HS-27A (cell line): ENCODE data around the gene HMGCS1.
"Not testable (repeated sequence)": the region's sequence is repeated elsewhere in the genome, so short reads cannot be mapped to it uniquely, and the experiment has no call there.

Experiments
- DNase-seq: peaks from one replicate; pipeline ENCODE4 v3.0.0-alpha.2; 2012; ENCODE audit warnings: low read depth, missing footprints

The HMGCS1 gene

DNA sequence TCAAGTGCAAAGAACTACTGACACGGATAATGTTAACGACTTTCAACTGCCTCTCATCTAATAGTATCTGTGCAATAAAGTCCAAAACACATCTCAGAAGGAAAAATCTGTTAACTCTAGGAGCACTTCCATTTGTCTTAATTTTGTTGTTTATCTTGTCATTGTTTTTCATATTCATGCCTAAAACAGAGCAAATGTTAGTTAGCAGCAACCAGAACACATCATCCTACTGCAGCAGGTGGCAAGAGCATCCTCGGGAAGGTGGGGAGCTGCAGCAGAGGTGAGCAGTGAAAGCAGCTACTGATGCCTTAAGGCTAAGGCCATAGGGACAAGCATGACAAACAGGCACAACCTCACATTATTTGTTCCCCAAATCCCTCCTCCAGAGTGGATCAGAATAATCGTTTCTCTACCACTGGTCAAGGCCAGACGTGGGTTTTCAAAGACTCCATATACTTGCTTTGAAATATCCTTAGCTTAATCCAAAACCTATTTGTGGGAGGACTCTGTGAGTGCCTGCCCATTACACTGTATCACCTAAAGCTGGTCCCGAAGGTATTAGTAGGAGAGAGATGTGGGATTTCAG is 1.0 kb downstream of the HMGCS1 start:
- no peak for DNase-seq

DNA sequence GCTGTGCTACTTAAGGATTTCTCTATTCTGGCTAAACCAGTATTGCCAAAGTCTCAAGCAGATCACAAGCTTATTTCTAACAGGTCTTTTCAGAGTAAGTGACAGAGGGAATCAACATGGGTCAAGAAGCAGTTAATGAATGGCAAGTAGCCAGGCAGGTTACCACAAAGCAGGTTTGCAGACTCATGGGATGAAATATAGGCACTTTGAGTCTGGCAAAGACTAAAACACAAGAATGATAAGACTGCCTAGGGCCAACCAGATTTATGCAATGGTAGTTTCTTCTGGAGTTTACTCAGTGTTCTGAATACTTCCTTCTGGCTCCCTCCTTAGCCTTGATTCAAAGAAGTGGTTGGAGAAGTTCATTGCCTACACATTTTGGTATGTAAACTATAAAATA is 3.6 kb downstream of the HMGCS1 start:
- no peak for DNase-seq

DNA sequence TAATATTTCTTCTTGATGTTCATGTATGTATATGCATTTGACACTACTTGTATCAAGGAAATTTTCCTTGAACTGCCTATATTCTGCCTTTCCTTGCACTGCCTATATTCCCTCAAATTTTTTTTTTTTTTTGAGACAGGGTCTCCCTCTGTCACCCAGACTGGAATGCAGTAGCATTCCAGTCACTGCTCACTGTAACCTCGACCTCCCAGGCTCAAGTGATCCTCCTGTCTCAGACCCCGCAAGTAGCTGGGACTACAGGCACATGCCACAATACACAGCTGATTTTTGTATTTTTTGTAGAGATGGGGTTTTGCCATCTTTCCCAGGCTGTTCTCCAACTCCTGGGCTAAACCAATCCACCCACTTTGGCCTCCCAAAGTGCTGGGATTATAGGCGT is 4.1 kb downstream of the HMGCS1 start:
- no peak for DNase-seq

DNA sequence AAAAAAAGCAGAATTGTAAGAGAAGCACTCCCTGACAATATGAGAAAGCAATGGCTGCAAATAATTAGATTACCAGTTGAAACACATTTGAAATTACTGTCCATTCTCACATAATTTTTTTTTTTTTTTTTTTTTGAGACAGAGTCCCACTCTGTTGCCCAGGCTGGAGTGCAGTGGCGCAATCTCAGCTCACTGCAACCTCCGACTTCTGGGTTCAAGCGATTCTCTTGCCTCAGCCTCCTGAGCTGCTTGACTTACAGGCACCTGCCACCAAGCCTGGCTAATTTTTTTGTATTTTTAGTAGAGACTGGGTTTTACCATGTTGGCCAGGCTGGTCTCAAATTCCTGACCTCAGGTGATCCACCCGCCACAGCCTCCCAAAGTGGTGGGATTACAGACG is 6.3 kb downstream of the HMGCS1 start:
- DNase-seq: not testable (repeated sequence)

DNA sequence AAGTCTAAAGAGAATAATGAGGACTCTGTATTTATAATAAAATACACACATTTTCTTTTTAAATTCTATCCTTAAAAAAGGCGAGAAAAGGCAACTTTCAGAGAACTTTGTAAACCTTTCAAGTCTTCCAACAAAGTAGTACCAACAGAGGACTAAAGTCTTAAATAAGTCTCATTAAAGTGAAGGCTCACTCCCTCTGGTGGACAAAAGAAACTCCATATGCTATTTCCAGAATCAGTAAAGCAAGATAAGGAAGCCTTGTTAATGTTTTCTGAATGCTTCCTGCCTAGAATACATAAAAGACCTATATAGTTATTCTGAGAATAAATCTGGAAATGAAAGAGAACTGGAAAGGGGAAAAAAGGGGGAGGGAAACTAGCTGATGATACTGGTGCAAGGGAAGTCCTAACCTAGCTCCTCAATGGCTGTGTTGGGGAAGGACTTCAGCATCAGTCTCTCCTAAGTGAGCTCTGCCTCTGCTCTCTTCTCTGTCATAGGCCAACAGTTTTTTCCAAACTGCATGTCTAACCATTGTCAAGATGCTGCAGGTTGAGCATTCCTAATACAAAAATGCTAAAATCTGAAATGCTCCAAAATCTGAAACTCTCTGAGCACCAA is 7.2 kb downstream of the HMGCS1 start:
- DNase-seq: no peak

DNA sequence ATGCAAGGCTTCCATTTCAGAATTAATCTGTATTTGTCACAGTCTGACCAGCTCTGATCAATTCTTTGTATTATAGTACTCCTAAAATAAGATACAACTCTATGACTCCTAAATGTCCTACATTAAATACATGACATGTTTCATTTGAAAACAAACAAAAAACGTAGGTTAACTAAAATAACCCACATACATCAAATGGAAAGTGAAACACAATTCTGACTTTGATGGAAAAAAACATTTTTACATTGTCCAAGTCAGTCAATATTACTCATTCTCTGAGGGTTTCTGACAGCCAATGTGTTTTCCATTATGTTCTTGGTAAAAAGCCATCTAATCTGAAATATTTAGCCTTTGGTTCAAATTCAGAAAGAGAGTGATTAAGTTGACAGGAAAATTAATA is 8.7 kb downstream of the HMGCS1 start:
- DNase-seq: no peak

DNA sequence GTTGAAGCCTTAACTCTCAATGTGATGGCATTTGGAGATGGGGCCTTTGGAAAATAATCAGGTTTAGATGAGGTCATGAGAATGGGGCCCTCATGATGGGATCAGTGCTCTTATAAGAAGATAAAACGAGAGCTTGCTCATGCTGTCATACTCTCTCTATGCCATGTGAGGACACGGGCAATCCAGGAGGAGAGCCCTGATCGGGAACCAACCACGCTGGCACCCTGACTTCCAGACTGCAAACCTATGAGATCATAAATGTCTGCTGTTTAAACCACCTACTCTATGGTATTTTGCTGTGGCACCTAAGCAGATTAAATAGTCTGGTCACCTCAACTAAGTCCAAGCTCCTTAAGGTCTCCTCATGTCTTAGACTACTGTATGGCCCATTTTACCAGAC is 10.0 kb downstream of the HMGCS1 start:
- DNase-seq: no peak

DNA sequence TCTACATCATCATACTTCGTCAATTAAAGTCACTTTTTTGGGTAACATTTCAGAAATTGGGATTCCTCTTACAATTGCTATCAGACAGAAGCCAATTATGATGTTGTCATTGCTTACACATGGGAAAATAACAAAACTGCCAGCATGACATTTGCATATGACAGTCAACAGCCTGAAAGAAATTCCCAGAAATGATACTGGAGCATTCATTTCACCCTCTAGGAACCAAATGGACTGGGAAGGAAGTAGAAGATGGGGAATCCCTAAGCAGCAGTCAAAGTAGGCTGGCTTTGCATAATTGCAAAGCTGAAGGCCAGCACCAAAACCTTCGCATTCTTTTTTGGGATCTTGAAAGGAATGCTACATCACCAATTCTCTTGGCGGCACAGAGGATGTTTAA is 10.7 kb downstream of the HMGCS1 start:
- no peak for DNase-seq

DNA sequence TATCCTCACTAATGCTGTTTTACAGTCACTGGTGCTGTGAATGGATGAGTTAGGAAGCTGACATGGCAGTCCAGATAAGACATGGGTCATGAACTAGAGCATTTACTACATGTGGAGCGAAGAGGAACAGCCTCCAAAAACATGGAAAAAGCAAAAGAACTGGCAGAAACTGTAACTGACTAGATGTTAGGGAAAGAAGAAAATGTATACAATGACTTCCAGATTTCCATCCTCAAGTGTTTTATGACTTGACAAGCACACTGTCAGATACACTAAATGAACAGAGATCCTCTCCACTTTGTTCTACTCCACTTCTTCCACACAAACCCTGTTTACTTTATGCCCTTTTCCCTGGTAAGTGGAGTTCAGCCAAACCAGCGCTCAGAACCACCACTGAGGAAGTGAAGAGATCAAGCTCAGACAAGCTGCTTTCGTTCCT is 11.5 kb downstream of the HMGCS1 start:
- DNase-seq: no peak

DNA sequence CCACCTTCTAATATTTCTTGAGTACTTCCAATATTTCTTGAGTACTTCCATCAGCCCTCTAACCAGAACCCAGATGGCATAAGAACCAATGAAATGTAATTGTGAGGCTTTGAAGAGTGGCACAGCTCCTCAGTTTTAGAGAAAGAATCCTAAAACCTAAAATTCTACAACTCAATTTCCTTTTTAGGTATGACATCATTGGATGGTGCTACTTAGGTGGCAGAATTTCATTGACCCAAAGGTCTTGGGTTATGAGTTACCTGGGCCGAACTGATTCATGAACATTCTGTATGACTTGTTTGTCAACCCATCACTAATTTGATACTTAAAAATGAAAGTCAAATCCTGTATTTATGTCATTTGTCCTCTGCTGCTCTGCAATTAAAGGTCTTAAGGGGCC is 13.1 kb downstream of the HMGCS1 start:
- DNase-seq: no peak

DNA sequence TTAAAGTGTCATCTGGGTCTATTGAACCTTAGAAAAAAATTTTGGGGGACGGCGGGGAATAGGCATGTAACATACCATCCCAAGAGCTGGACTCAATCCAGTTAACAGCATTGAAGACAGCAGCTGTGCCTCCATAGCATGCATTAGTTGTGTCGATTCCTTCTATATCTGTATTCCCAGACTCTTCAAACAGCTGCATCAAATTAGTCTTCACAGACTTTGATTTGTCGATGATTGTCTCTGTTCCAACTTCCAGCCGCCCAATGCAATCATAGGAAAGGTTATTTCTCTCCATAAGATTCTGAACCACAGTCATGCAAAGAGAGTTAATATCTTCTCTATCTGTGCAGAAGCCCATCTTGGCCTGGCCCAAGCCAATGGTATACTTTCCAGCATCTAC is 14.8 kb downstream of the HMGCS1 start:
- DNase-seq: no peak

DNA sequence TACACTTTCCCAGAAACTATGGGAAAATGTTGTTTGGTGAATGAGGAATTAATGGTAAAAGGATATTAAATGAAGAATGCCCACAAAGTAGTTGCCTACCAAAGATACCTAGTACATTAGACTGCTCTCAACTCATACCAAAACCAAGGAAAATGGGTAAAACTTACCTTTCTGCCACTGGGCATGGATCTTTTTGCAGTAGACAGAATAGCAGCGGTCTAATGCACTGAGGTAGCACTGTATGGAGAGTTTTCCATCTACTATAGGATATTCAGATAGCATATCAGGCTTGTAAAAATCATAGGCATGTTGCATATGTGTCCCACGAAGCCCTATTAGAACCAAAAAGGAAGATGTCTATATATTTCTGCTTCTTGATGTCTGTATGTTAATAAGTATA is 16.4 kb downstream of the HMGCS1 start:
- DNase-seq: no peak

DNA sequence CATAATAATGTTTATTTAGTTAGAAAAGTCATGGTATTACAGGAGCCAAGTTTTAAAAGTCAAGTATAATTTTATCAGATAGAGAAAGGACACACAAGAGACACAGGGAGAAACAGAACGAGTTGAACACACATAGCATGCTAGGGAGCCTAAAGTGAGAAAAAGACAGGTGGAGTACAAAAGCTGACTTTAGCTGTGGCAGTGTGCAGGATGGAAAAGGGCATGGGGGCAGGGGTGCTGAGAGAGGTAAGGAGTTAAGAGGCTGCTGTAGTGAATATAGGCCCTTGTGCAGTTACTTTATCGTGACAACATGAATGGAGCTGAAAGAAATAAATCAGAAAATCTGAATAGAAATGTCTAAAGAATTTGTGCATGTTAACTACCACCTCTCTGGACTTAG is 18.0 kb downstream of the HMGCS1 start:
- DNase-seq: no peak

DNA sequence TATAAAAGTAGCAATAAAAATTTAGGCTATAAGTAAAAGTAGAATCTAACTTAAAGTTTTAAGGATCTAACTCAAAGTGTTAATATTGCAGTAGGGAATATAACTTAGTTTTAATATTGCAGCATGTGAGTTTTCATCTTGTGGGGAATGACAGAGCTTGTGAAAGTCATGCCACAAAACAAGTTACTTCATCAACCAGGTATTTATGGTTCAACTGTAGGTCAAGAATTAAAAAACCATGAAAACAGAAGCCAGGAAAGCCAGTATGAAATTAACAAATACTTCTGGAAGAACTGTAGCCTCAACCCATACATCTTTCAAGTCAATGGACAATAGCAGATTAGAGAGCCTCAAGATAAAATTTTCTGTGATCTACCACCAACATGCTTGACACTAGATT is 19.0 kb downstream of the HMGCS1 start:
- DNase-seq: no peak

DNA sequence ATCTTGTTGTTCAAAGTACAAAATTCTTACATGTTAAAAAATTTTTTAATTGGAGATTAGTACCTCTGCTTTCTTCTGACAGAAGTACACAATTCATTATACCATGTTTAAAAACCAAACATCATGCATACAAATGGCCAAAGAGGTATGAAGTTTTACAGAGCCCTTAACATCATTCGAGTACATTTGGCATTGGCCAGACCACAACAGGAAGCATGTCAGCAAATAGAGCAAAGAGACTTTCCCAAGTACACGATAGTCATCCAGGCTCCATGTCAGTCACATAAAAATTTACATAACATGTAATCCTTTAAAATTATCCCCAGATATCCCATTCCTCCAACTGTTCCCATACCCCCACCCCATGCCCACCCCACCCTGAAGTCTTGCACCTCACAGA is 22.5 kb downstream of the HMGCS1 start:
- DNase-seq: no peak

DNA sequence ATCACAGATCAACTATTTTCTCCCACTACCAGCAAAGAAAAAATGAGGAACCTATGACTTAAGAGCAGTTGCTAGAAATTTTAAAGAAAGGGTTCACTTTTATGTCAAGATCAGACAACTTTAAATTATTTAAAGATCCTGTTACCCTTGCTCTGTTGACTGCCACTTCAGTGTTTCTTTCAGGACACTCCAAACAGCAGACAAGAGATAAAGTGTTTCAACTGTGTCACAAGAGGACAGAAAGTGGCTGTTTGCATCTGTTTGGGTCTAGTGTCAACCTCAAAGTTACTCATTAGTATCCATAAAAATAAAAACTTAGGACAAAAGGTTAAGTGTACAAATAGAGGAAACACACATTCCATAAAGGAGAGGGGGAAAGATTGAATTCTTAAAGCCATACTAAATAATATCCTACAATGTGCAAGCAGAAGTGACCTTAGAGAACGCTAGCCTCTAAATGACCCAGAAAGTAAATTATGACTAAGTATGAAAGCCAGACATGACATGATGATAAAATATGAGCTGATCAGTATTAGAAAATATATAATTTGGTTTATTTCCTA is 24.9 kb downstream of the HMGCS1 start:
- no peak for DNase-seq

DNA sequence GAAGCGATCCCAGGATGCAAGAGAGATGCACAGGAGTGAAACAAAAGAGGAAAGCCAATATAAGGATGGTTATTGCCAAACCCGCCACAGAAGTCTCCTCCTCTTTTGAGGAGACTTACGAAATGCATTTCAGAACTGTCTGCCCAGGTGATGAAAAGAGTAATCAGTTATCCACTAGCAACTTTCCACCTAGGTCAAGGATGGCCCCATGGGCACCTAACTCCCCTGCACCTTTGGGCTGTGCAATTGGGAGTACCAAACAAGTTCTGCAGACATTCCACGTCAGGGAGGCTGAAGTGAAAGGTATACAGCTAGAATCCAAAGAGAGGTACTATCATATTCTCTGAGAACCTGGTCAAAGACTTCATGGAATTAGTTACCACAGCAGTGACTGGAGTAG is 25.7 kb downstream of the HMGCS1 start:
- DNase-seq: no peak

DNA sequence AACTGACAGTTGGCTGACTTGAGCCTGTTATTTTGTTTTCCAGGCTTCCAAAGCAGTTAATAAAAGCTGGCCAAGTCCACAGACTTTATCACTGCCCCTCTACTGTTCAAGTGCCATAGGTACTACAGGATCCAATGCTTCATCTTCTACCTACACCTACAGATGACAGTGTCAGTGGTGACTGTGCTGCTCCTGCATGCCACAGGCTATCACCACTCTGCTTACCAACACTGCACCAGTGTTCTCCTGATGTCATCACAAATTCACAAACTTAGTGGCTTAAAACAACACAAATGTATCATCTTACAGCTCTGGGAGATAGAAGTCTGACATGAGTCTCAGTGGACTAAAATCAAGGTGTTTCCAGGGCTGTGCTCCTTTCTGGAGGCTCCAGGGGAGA is 26.6 kb downstream of the HMGCS1 start:
- DNase-seq: no peak

DNA sequence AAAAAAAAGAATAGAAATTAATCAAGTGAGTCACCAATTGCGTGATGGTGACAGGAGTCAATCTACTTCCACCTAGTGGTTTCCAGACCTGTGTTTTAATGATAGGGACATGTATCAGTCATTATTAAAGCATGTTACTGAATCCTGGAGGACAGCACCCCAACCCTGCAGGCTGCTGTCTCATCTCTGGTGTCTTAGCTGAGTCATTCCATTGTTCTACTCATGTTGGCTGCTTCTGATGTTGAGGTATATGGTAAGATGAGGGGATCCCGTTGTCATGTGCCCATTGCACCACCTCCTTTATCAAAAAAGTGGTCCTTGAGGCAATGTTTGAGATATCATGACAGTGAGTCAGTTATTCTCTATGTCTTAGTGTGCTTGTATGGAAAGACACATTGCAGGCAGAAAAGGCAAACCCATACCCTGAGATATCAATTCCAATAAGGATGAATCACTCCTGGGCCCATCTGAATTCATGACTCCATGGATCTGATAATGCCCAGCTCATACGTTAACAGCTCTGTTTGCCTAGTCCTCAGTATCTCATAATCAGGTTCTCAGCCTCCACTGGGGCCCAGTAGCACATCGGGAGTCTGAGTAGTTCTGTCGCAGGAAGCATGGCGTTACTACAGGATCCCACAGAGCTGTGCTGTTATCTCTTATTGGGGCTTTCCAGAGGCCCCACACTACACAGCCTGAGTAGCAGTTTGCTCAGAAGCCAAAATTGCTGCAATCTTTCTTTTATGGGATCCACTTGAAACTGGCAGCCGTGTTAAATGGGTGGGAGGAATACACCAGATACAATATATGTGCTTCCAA is 31.2 kb downstream of the HMGCS1 start:
- DNase-seq: peak; percentile 42

DNA sequence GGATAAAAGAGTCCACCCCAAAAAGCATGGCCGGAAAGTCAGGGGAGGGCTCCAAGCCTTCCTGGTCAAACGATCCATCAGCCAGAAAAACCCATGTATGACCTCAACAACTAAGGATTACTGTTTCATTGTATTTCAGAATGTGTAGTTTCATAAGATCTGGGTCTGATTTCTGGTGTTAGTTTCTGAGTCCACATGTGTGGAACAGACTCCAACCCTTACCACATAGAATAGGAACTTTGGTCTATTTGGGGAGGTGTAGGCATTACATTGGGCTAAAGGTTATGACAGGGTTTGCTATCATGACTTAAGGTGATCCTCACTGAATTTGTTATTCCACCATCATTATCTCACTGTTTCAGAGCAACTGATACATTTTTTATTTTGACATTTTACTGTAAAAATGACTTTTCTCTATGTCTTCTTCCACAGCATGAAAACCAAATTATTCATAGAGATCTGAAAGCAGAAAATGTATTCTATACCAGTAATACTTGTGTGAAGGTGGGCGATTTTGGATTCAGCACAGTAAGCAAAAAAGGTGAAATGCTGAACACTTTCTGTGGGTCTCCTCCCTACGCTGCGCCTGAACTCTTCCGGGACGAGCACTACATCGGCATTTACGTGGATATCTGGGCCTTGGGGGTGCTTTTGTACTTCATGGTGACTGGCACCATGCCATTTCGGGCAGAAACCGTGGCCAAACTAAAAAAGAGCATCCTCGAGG is 33.5 kb downstream of the HMGCS1 start:
- no peak for DNase-seq

DNA sequence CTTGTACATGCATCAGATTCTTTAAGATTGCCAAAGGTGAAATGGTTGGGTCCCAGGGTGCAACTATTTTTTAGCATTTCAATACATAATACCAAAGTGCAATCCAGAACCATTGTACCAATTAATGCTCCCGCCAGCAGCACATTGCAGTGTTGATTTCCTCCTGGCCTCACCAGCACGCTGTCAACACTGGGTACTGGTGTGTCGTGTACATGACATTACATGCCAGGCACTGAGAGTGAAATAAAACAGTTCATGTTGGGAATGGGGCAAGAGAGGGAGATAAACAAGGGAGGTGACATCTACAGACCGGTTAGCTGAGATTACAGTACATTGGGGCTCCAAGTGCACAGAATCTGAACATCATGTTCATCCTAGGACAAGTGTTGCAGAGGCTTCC is 37.8 kb downstream of the HMGCS1 start:
- no peak for DNase-seq

DNA sequence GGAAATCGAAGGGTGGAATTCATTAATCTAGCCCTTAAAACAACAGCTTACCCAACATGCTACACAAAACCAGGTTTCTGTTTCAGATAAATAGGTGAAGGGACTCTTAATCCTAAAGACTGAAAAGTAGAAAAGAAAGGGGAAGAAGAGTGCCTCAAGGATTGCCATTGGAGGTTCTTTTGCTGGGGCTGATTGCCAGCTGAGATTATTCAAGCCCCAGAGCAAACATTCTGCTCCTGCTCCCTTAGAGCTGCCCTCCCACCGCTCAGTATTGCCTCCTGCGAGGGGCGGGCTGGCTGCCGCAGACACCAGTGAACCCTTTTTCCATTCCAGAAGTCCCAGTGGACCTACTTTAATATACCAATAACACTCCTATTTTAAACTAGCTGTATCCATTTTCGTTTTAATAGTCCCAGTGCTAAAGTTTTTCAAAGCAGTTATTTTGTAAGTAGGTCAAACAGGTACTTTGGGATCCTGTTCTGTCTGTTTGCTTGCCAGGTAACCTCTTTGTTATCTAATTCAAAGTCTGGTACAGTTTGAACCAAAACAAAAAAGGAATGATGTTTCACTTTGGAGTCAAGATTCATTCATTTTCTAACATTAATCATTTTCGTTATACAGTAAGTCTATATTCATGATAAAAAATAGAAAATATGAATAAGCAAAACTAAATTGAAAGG is 38.6 kb downstream of the HMGCS1 start:
- DNase-seq: no peak
